Kidney glomerular epithelial cell (primary cell): ENCODE data around the gene MS4A15.
"Not testable (repeated sequence)": the region's sequence is repeated elsewhere in the genome, so short reads cannot be mapped to it uniquely, and the experiment has no call there.

Experiments used
- DNase-seq: peaks from one replicate; lab custom pipeline; 2025; lab: John Stamatoyannopoulos, UW

Gene MS4A15, protein sequence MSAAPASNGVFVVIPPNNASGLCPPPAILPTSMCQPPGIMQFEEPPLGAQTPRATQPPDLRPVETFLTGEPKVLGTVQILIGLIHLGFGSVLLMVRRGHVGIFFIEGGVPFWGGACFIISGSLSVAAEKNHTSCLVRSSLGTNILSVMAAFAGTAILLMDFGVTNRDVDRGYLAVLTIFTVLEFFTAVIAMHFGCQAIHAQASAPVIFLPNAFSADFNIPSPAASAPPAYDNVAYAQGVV

DNA sequence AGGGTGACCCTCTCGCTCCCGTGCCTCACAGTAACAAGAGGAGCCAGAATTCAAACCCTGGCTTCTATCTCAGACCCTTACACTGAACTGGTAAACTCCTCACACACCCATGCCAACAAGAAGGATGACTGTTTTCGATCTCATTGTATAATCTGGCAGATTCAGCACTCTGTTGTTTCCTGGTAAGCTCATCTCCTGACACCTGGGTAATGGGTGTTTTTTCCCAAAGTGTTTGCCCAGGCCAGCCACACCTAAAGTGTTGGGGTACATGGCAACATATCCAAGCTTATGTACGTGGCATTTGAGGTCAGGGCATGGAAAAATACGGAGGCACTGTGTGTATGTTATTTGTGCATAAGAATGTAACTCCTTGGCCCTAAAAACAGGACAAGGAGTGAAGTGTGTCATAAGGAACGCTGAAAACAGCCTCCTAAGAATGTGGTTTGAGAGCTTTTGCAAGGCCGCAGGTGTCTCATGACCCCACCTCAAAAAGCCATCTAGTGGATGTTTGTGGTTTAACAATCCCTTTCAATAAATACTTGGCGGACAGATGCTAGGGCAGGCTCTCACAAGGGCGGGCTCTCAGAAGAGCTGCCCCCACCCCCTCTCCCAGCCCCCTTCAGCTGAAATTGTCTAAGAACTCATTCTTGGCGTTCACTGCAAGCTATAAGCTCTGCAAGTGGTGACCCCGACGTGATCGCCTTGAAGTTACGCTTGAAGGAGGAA, at the start of gene MS4A15:
TSS of gene MS4A15 (plus strand) at position 561 of the 726 bp plus-strand sequence. CDS start 6,867 bp downstream, outside the sequence.
- no peak for DNase-seq

DNA sequence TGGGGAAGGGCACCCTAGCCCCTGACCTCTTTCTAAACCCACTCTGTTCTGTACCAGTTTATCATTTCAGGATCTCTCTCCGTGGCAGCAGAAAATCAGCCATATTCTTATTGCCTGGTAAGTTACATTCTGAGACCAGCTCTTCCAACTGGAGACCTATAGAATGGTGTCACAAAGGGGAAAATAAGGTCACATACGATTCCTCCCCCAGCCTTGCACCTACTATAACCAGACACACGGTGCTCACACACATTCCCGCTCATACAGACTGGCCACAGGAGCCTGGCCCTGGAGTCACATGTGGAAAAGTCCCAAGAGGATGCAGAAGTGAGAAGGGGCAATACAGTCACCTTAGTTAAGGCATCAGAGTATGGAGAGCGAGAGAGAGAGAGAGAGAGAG, 49.7 kb upstream of the MS4A15 start:
- no peak for DNase-seq

DNA sequence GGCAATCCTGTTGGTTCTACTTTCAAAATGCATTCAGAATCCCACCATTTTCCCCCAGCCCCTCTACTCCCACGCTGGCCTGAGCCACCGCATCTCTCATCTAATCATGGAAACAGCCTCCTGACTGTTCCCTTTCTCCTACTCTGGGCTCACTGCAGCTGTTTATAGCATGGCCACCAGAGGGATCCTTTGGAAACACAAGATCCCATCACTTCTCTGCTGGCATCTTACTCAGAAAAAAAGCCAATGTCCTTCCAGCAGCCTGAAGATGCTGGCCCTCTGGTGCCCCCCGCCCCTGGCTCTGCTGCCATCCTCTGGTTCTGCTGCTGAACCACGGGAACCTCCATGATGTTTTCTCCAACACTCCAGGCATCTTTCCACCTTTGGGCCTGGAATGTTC, 46.2 kb upstream of the MS4A15 start:
- no peak for DNase-seq

DNA sequence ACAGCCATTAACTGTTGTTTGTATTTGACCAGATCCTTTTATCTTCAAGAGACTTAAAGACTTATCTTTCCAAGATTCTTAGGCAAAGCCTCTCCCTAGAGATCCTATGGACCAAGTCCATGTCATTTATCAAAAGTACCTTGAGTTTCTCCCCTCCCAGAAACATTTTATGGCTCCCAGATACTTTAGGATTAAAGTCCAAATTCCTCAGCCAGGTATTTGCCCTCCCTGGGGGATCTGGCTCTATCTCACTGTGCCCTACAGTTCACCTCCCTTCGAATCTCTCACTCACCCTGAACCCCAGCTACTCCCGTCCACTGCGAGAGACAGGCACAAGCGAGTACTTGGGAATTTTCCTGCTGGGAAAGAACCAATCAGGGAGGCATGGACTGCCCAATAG, 45.4 kb upstream of the MS4A15 start:
- no peak for DNase-seq

DNA sequence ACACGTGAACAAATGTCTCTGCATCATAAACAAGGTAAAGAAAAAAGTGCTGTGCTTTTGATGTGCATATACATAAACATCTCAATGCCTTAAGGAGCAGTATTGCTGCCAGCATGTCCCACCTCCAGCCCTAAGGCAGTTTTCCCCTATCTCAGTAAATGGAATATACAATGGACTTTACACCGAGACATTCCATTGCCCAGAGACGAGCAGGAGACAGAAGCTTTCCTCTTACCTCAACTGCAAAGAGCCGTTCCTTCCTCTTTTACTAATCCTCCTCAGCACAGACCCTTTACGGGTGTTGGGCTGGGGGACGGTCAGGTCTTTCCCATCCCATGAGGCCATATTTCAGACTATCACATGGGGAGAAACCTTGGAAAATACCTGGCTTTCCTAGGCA, 43.2 kb upstream of the MS4A15 start:
- not testable (repeated sequence) for DNase-seq

DNA sequence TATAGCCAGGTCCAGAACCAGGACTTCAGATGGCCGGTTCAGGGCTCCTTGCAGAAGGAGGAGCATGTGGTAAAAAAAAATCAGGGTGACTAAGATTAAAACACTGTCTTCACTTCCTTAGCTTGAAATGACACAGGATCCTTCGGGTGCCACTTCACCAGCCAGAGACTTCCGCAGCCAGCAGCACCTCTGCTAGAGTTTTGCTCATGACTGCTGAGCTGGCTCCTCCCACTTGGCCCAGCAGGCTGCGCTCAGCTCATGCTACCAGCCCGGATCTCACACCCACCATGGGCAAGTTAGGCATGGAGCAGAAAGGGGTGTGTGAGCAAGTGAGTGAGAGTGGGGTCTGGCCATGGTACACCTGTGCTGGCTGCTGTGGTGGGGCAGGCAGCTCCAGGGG, 38.7 kb upstream of the MS4A15 start:
- DNase-seq: no peak

DNA sequence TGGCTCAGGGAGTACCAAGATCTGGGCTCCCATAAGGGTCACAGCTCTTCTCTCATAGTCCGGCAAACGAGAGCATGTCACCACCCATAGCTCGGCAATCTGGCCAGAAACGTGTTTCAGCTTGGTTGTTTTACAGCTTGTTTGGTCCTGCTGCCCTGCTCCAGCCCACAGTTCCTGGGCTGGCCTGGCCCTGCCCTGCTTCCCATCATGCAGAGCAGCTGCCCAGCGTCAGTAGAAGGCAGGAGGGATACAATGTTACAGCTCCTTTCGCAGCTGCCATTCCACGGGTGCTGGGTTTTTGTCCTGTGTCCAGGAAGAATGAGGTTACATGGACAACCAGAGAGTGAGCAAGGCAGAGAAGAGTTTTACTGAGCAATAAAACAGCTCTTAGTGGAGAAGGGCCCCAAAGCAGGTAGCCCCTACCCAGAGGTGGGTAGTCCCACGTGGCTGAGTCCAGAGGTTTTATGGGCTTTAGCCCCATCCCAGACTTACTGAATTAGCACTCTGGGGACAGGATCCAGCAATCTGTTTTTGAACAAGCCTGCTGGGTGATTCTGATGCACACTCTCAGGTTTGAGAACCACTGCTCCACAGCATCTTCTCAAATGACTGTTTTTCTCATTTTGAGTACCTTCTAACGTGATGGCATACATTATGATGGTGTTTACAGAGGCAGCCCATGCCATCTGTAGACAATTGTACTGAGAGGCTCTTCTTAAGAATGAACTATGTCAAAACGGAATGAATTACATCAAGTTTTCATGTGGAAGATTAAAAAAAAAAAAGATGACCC, 37.9 kb upstream of the MS4A15 start:
- no peak for DNase-seq

DNA sequence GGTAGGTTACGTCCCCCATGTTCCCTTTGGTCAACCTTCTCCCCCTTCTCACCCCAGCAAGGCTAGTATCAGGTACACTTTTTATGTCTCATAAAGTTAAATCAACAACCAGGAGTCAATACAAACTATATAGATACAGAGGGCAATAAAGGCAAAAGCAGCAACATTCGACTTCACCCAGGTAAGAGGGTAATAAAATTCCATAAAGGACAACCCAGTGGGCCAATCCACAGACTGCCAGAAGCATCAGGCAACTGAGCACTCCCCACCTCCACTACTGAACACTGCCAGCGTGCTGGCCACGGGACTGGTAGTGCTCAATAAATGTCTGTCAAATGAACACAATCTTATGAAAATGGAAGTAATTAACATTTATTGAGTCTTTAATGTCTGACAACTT, 37.3 kb upstream of the MS4A15 start:
- no peak for DNase-seq

DNA sequence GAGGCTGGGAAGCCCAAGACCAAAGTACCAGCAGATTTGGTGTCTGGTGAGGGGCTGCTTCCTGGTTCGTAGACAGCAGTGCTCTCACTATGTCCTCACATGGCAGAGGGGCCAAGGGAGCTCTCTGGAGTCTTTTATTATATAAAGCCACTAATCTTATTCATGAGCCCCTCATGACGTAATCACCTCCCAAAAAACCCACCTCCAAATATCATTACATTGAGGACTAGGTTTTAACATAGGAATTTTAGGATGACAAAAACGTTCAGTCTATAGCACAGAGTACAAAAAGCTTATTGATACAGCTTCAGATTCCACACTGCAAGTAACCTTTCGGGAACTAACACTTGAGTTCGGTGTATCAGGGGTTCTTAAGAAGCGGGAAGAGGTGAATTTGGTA, 36.2 kb upstream of the MS4A15 start:
- no peak for DNase-seq

DNA sequence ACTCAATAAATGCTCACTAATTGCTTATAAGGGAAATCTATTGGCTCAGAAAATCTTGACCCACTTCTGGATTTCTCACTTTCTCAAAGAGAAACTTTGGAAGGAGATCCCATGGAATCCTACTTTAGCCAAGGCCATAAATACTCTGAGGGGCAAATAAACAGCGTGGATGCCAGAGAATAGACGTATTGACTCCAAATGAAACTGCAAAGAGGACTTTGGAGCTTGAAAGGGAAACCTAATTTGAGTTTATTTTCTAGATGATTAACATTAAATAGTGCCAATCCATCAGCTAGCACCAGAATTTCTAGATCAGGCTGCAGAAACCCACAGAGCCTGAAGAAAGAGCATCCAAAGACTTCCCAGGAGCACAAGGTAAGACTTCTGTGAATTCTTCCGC, 32.2 kb upstream of the MS4A15 start, which contains the start of gene MS4A18:
TSS of gene MS4A18 (plus strand) at position 301 of the 400 bp plus-strand sequence.
- DNase-seq: no peak

DNA sequence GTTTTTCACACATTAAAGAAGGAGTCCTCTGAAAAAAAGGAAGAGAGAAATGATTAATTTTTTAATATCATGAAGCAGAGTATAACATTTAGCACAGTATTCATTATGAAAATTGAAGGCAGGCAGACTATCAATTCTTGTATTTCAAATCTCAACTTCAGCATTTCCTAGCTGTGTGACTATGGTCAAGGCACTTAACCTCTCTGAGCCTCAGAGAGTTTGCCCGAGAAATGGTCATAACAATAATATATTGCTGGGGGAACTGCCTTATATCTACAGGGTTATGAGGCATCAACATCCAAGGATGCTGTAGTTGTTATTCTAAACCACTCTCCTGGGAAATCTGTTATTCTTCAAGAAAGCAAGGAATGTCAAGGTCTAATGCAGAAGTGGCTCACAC, 31.1 kb upstream of the MS4A15 start:
- no peak for DNase-seq

DNA sequence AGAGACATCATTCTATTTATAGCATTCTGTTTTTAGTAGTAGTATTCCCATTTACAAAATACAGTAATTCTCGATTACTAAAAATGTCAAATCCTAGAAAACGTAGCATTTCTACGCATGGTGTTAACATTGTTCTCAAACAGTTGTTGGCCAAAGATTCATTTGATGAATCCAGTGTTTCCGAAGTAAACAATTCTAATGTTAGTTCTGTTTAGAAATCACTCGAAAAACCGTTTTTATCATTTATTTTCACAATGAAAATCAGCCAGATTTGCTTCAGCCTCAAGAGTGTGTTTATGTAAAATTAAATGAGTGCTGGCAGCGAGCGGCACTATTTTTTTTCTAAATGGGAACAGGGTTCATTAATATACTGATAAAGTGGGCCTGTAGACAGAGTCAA, 25.1 kb upstream of the MS4A15 start:
- DNase-seq: no peak

DNA sequence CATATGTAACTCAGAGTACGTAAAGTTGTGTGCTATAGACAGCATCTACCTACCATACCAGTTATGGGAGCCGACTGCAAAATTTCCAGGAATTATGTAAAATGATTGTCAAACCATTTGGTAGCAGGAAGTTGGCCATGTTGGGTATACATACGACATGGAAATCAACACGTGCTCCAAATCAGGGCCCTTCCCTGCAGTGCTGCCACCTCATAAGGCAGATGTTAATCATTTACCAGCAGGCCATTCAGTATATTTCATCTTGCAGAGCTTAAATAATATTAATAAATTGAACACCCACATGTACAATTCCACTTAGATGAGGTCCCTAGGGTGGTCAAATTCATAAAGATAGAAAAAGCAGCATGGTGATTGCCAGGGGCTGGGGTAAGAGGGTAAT, 22.4 kb upstream of the MS4A15 start:
- DNase-seq: no peak

DNA sequence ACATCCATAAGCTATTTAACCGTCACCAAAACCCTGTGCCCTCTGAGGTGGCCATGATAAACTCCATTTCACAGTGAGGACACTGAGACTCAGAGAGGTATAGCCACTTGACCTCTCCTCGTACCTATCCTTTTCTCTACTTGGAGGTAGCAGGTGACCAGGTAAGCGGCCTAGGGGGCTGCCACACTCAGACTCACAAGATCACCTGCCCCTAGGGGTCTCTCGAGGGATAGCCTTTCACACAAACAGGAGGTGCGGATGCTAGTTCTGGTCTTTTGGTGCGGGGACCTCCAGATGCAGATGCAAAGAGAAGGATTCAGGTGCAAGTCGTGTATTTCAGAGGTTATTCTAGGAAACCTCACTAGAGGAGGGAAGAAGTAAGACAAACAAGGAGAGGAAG, 17.6 kb upstream of the MS4A15 start:
- no peak for DNase-seq

DNA sequence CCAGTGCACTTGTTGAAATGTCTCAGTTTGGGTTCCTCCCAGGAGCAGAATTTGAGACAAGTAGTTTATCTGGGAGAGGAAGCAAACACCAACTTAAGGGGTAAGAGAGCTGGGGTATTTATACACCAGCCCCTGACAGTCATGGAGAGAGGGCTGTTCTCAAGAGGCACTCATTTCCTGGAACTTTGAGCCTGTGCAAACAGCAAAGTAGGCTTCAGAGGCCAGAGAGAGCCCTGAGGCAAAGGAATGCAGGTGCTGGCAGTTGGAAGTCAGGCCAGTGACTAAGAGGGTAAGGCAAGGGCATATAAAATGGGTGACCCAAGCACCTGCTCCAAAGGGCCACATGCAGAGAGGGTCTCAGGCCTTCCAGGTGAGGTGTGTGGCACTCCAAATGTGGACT, 16.1 kb upstream of the MS4A15 start:
- no peak for DNase-seq

DNA sequence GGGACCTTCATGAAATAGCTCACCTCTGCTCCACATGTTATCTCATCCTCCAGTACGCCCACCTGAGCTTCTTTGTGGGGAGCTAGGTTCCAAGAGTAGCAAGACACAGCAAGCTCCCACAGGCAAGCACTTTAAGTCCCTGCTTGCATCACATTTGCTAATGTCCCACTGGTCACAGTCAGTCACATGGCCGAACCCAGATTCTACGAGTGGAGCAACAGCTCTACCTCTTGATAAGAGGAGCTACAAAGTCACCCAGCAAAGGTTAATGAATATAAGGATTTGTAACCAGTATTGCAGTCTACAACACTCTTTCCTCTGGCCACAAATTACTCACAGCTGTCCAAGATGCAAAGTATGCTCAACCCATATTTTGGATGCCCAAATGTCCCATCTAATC, 15.2 kb upstream of the MS4A15 start:
- DNase-seq: no peak

DNA sequence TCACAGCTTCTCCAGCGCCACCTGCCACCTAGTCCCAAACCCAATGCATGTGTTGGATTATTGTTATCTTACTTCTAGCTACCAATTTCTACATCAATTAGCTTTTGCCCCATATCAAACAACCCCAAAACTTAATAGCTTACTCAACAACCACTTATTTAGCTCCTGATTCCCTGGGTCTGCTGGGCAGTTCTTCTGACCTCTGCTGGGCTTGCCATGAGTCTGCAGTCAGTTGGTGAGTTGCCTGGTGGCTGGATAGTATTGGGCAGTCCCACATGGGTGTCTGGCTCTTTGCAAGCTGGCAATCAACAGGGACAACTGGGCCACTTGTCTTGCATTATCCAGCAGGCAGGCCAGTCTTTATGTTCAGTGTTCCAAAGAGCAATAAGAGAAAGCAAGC, 13.6 kb upstream of the MS4A15 start:
- no peak for DNase-seq

DNA sequence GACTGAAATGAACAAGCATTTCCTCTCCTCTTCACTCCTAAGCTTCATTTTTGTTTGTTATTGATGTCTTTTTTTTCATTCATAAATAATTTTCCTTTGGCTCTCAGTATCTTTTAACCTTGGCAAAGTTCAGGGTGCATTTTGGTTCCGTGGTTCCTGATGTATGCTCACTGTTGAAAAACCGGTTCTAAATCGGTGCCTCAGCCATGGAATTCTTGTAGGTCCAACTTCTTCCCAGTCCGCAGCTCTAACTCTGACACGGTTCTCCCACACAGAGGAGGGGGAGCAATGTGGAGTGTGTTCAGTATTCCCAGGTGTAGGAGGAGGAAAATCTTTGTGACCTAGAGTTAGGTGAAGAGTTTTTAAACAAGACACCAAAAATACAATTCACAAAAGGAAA, 12.6 kb upstream of the MS4A15 start:
- DNase-seq: no peak

DNA sequence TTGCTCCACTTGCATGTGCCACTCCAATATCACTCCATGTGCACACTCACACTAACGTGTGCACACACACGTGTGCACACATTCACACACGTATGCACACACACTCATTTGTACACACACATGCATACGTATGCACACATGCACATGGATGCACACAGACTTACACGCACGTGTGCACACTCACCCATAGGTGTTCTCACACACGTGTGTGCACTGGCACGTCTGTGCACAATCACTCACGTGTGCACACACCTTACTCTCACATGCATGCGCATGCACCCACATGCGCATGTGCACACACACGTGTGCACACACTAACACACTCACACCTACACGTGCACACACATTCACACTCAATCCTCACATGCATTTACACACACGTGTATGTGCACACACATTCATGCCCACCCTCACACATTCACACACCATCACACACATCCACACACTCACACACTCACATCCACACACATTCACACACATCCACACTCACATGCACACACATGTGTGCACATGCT, 9.3 kb upstream of the MS4A15 start:
- no peak for DNase-seq

DNA sequence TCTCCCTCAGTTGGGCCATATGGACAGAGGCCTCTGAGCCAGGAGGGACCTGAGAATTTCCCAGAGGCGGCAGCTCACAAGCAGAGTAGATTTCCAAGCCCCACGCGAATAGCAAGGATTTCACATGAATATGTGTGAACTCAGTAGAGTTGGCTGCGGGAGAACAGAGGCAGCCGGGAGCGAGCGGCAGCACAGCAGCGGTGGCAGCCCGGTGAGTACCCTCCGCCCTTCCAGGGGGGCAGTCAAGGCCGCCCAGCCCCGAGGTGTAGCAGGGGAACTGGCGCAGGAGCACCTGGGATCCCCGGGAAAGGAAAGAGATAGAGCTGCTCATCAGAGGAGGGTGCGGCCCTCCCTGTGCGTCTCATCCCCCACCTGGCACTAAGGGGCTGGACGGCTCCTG, 8.4 kb upstream of the MS4A15 start:
- DNase-seq: no peak

DNA sequence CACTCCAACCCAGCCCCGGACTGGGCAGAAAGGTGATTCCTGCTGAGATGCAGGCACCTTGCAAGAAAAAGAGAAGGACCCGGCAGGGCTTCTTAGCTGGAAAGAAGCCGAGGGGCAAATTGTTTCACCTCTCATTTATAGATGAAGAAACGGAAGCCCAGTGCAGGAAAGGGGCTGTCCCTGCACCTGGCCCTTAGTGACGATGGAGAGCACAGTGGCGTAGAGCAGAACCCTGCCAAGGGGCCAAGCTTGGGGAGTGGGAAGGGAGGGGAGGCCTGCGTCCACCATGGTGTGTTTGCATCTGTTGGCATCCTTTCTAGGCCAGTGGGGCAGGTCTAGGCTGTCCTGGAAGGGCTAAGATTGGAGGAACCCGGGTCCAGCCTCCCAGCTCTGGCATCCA, 7.8 kb upstream of the MS4A15 start:
- DNase-seq: no peak

DNA sequence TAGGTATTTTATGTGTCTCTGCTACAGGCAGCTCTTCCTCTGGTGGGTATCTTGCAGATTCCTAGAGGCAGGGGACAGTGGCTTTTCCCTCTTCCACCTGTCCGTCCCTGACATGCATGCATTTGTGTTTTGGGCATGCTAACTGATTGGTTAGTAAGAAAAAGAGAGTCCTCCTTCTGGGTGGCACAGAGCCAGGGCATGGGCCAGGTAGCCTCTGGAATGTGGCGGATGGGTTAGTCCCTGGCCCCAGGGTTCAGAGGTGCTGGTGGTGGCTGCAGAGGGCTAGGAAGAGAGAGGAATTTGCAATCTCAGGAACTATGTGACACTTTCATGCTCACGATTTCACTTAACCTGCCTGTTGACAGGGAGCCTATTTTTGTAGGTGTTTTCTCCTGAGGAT, 5.8 kb upstream of the MS4A15 start:
- DNase-seq: no peak

DNA sequence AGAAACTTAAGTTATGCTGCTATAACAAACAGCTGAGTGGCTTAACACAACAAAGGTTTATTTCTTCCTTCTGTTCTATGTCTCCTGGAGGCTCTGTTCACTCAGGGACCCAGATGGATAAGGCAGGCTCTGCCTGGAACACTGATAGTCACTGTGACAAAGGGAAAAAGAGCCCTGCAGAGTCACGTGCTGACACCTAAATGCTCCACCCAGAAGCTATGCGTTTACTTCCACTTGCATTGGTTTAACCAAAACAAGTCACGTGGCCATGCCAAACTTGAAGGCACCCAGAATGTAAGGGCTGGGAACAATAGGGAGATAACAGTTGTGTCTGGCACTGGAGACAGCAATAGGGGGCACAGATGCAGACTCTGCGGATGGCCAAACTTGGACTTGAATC, 3.4 kb upstream of the MS4A15 start:
- DNase-seq: no peak
